Measurements from ENCODE around the gene LEPR.
"Not testable (repeated sequence)": the region's sequence is repeated elsewhere in the genome, so short reads cannot be mapped to it uniquely, and the experiment has no call there.

Gene LEPR

GRCh38 chr1:65378247-65378946 is 42.1 kb upstream of the LEPR start:
- no peak for DNase-seq
- Histone ChIP-seq H2BK120ac (ENCODE audit: low read depth, low read length) (no peak overlapping the region), H3K23ac (ENCODE audit: low read length) (no peak overlapping the region), H3K4me2 (ENCODE audit: low read length) (no peak overlapping the region), H4K8ac (ENCODE audit: low read depth, low read length) (no peak overlapping the region), H3K4ac (ENCODE audit: low read depth, low read length) (no peak overlapping the region), H3K4me1 (ENCODE audit: control insufficient read depth, low read depth, low read length) (no peaks in the 10 kb centered on the region), H3K79me1 (ENCODE audit: low read length) (no peaks in the 10 kb centered on the region), H3K4me3 (ENCODE audit: low read length) (no peak overlapping the region), H3K27ac (ENCODE audit: low read depth, low read length) (no peak overlapping the region), H3K36me3 (ENCODE audit: control insufficient read depth, insufficient read depth, low read length) (no peaks in the 10 kb centered on the region), H2BK15ac (replicated peaks; ENCODE audit: low read depth) (no peak overlapping the region), H4K5ac (ENCODE audit: low read length) (no peak overlapping the region), H3K9ac (ENCODE audit: low read length) (no peak overlapping the region), H3K79me2 (ENCODE audit: control insufficient read depth, insufficient read depth, low read length) (no peaks in the 10 kb centered on the region), H2BK5ac (ENCODE audit: low read length) (no peak overlapping the region), H3K56ac (ENCODE audit: low read length) (no peak overlapping the region), H2AK5ac (ENCODE audit: low read length) (no peak overlapping the region), H3K27me3 (ENCODE audit: insufficient read depth, low read length, poor library complexity) (no peaks in the 10 kb centered on the region), H3K18ac (ENCODE audit: low read length) (no peak overlapping the region)
- no CpG with 5 or more reads among the region's 2 CpGs for WGBS (ENCODE audit: extremely low coverage, insufficient coverage, low lambda C conversion rate)

- H3K79me1 ChIP-seq (ENCODE audit: low read length); H3K4me3 ChIP-seq (ENCODE audit: low read length); H3K4me2 ChIP-seq (ENCODE audit: low read length); H3K4me1 ChIP-seq (ENCODE audit: control insufficient read depth, low read depth, low read length); H4K5ac ChIP-seq (ENCODE audit: low read length); H3K18ac ChIP-seq (ENCODE audit: low read length); H2BK120ac ChIP-seq (ENCODE audit: low read depth, low read length); H3K79me2 ChIP-seq (ENCODE audit: control insufficient read depth, insufficient read depth, low read length); H3K9ac ChIP-seq (ENCODE audit: low read length); H3K27ac ChIP-seq (ENCODE audit: low read depth, low read length); H4K8ac ChIP-seq (ENCODE audit: low read depth, low read length); H2BK5ac ChIP-seq (ENCODE audit: low read length); H3K27me3 ChIP-seq (ENCODE audit: insufficient read depth, low read length, poor library complexity); H3K23ac ChIP-seq (ENCODE audit: low read length); H2BK15ac ChIP-seq (replicated peaks; ENCODE audit: low read depth); DNase-seq; H3K36me3 ChIP-seq (ENCODE audit: control insufficient read depth, insufficient read depth, low read length); H3K4ac ChIP-seq (ENCODE audit: low read depth, low read length); H3K56ac ChIP-seq (ENCODE audit: low read length); H2AK5ac ChIP-seq (ENCODE audit: low read length): not testable (repeated sequence)
- WGBS (ENCODE audit: extremely low coverage, insufficient coverage, low lambda C conversion rate) = no CpG with 5 or more reads among the region's 5 CpGs
These were observed 36.0 kb upstream of the LEPR start for GRCh38 chr1:65384426-65384825.

- no peaks in the 10 kb centered on the region for H3K79me1 ChIP-seq (ENCODE audit: low read length)
- H3K36me3 ChIP-seq (ENCODE audit: control insufficient read depth, insufficient read depth, low read length) = no peaks in the 10 kb centered on the region
- H2BK120ac ChIP-seq (ENCODE audit: low read depth, low read length) = no peak overlapping the region
- H3K56ac ChIP-seq (ENCODE audit: low read length) = no peak overlapping the region
- WGBS (ENCODE audit: extremely low coverage, insufficient coverage, low lambda C conversion rate) = no CpG with 5 or more reads among the region's 3 CpGs
- H3K4me1 ChIP-seq (ENCODE audit: control insufficient read depth, low read depth, low read length) = no peaks in the 10 kb centered on the region
- H3K4ac ChIP-seq (ENCODE audit: low read depth, low read length) = no peak overlapping the region
- H3K18ac ChIP-seq (ENCODE audit: low read length) = no peak overlapping the region
- H3K27ac ChIP-seq (ENCODE audit: low read depth, low read length) = no peak overlapping the region
- no peak overlapping the region for H3K4me3 ChIP-seq (ENCODE audit: low read length)
- no peak overlapping the region for H2BK5ac ChIP-seq (ENCODE audit: low read length)
- no peak overlapping the region for H2AK5ac ChIP-seq (ENCODE audit: low read length)
- H4K5ac ChIP-seq (ENCODE audit: low read length) = no peak overlapping the region
- no peak overlapping the region for H3K9ac ChIP-seq (ENCODE audit: low read length)
- H3K79me2 ChIP-seq (ENCODE audit: control insufficient read depth, insufficient read depth, low read length) = no peaks in the 10 kb centered on the region
- H3K27me3 ChIP-seq (ENCODE audit: insufficient read depth, low read length, poor library complexity) = no peaks in the 10 kb centered on the region
- DNase-seq = no peak
- no peak overlapping the region for H2BK15ac ChIP-seq (replicated peaks; ENCODE audit: low read depth)
- H3K4me2 ChIP-seq (ENCODE audit: low read length) = no peak overlapping the region
- no peak overlapping the region for H4K8ac ChIP-seq (ENCODE audit: low read depth, low read length)
- no peak overlapping the region for H3K23ac ChIP-seq (ENCODE audit: low read length)
These were observed 34.0 kb upstream of the LEPR start for GRCh38 chr1:65386439-65386838.

- no CpG with 5 or more reads among the region's 2 CpGs for WGBS (ENCODE audit: extremely low coverage, insufficient coverage, low lambda C conversion rate)
- H3K18ac ChIP-seq (ENCODE audit: low read length) = no peak overlapping the region
These were observed 32.6 kb upstream of the LEPR start for GRCh38 chr1:65387821-65388220.

GRCh38 chr1:65388908-65389695 is 31.4 kb upstream of the LEPR start:
- Histone ChIP-seq H3K27ac (ENCODE audit: low read depth, low read length) (no peak overlapping the region), H4K5ac (ENCODE audit: low read length) (no peak overlapping the region), H3K27me3 (ENCODE audit: insufficient read depth, low read length, poor library complexity) (no peaks in the 10 kb centered on the region), H3K36me3 (ENCODE audit: control insufficient read depth, insufficient read depth, low read length) (no peaks in the 10 kb centered on the region), H2BK120ac (ENCODE audit: low read depth, low read length) (no peak overlapping the region), H3K18ac (ENCODE audit: low read length) (no peak overlapping the region), H3K79me1 (ENCODE audit: low read length) (no peaks in the 10 kb centered on the region), H3K4me1 (ENCODE audit: control insufficient read depth, low read depth, low read length) (no peaks in the 10 kb centered on the region), H3K4ac (ENCODE audit: low read depth, low read length) (no peak overlapping the region), H2AK5ac (ENCODE audit: low read length) (no peak overlapping the region), H3K79me2 (ENCODE audit: control insufficient read depth, insufficient read depth, low read length) (no peaks in the 10 kb centered on the region), H2BK5ac (ENCODE audit: low read length) (no peak overlapping the region), H3K4me2 (ENCODE audit: low read length) (no peak overlapping the region), H2BK15ac (replicated peaks; ENCODE audit: low read depth) (no peak overlapping the region), H3K23ac (ENCODE audit: low read length) (no peak overlapping the region), H3K9ac (ENCODE audit: low read length) (no peak overlapping the region), H3K4me3 (ENCODE audit: low read length) (no peak overlapping the region), H4K8ac (ENCODE audit: low read depth, low read length) (no peak overlapping the region), H3K56ac (ENCODE audit: low read length) (no peak overlapping the region)
- no peak for DNase-seq
- no CpG with 5 or more reads among the region's 3 CpGs for WGBS (ENCODE audit: extremely low coverage, insufficient coverage, low lambda C conversion rate)

More at GRCh38 chr1:65387821-65388220, 32.6 kb upstream of the LEPR start:
- Histone ChIP-seq H3K23ac (ENCODE audit: low read length) (no peak overlapping the region), H3K4ac (ENCODE audit: low read depth, low read length) (no peak overlapping the region), H3K4me2 (ENCODE audit: low read length) (no peak overlapping the region), H2AK5ac (ENCODE audit: low read length) (no peak overlapping the region), H3K27me3 (ENCODE audit: insufficient read depth, low read length, poor library complexity) (no peaks in the 10 kb centered on the region), H2BK5ac (ENCODE audit: low read length) (no peak overlapping the region), H3K9ac (ENCODE audit: low read length) (no peak overlapping the region), H3K4me3 (ENCODE audit: low read length) (no peak overlapping the region), H3K36me3 (ENCODE audit: control insufficient read depth, insufficient read depth, low read length) (no peaks in the 10 kb centered on the region), H4K5ac (ENCODE audit: low read length) (no peak overlapping the region), H3K79me2 (ENCODE audit: control insufficient read depth, insufficient read depth, low read length) (no peaks in the 10 kb centered on the region), H4K8ac (ENCODE audit: low read depth, low read length) (no peak overlapping the region), H3K79me1 (ENCODE audit: low read length) (no peaks in the 10 kb centered on the region), H2BK15ac (replicated peaks; ENCODE audit: low read depth) (no peak overlapping the region), H2BK120ac (ENCODE audit: low read depth, low read length) (no peak overlapping the region), H3K4me1 (ENCODE audit: control insufficient read depth, low read depth, low read length) (no peaks in the 10 kb centered on the region), H3K56ac (ENCODE audit: low read length) (no peak overlapping the region), H3K27ac (ENCODE audit: low read depth, low read length) (no peak overlapping the region)
- DNase-seq = no peak

Data from mesendoderm (in vitro differentiated cells).